Measurements from ENCODE around the gene PROS1. TPM values are rescaled to one million over a fixed set of nuclear protein-coding genes. Genes with fewer than 3 reads are reported as not detected.

The PROS1 gene
- total RNA-seq, 1 donor from 2014 or later, result 44.2 TPM

DNA sequence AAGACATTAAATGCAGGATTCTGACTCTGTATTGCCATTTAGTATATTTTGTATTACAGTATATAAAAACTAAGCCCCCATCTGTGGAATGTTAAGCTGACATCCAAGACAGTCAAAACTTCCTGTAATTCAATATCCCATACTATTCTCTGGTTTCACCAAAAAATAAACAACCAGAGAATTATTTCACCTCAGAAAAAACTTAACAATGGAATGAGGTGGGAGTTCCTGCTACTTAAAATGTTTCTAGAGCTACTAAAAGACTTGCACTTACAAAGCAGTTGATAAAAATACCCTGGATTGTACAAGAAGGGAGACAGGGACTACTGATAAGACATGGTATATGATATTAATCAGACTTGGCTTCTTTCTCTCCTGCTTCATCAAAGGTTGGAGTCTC, 14.6 kb upstream of the PROS1 start:
- TF ChIP-seq CTCF (IDR thresholded peaks at IDR 0.05), result no peak
- no peaks in the 10 kb centered on the region for H3K27me3 ChIP-seq
- H3K9me3 ChIP-seq, result no peaks in the 10 kb centered on the region
- H3K4me1 ChIP-seq, result no peaks in the 10 kb centered on the region
- H3K27ac ChIP-seq, result no peak overlapping the region
- H3K4me3 ChIP-seq, result no peak overlapping the region
- no peaks in the 10 kb centered on the region for H3K36me3 ChIP-seq
- intact Hi-C loops (cut with DNase I), result no loop called here
- no peak for DNase-seq (ENCODE audit: low spot score in 2 of 2)

DNA sequence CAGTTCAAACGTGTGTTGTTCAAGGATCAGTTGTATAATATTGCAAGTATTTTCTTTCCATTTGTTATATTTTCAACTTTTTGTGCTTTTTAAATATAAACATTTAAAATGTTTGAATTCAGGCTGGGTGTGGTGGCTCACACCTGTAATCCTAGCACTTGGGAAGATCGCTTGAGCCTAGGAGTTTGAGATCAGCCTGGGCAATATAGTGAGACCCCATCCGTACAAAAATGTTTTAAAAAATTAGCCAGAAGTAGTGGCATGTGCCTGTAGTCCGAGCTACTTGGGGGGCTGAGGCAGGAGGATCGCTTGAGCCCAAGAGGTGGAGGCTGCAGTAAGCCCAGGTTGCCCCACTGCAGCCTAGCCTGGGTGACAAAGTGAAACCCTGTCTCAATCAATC, 10.9 kb upstream of the PROS1 start:
- Histone ChIP-seq H3K4me3 (no peak overlapping the region), H3K27me3 (no peaks in the 10 kb centered on the region), H3K9me3 (no peaks in the 10 kb centered on the region), H3K27ac (no peak overlapping the region), H3K36me3 (no peaks in the 10 kb centered on the region), H3K4me1 (peaks cover 0 to 5% of the 10 kb centered on the region in 2 donors)
- intact Hi-C loops (cut with DNase I), result no loop called here
- no peak for DNase-seq (ENCODE audit: low spot score in 2 of 2)
- TF ChIP-seq CTCF (IDR thresholded peaks at IDR 0.05), result no peak

DNA sequence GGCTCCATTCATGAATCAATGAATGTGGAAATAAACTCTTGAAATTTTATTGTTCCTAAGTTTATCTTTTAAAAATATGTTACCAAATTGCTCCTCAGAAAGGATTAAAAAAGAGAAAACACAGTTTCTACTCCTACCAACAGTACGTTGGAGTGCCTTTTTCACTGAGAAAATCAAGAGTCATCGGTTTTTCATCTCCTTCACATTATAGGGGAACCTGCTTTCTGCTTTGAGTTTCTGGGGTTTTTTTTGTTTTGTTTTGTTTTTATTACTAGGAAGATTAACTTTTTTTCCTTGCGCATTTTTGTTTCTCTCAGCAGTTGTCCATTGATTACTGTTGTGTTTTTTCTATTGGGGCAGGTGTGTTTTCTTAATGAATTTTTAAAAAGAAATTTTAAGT, 9.7 kb upstream of the PROS1 start:
- no peak for DNase-seq (ENCODE audit: low spot score in 2 of 2)
- intact Hi-C loops (cut with DNase I), result no loop called here
- Histone ChIP-seq H3K4me1 (peaks cover 0 to 9% of the 10 kb centered on the region in 2 donors), H3K27me3 (no peaks in the 10 kb centered on the region), H3K4me3 (no peak overlapping the region), H3K27ac (no peak overlapping the region), H3K36me3 (no peaks in the 10 kb centered on the region), H3K9me3 (no peaks in the 10 kb centered on the region)
- TF ChIP-seq CTCF (IDR thresholded peaks at IDR 0.05), result no peak

DNA sequence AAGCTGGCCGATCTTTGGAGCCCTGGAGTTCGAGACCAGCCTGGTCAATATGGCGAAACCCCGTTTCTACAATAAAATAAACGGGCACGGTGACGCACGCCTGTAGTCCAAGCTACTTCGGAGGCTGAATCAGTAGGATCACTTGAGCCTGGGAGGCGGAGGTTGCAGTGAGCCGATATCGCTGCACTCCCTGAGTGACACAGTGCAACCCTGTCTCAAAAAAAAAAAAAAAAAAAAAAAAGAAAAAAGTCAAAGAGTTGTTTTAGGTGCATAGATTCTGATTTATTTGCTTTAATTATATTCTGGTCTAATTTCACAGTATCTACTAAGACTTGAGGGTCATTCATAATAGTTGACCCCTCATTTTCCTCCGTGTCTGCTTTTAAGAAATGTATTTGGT, 8.0 kb upstream of the PROS1 start:
- no peak for TF ChIP-seq CTCF (IDR thresholded peaks at IDR 0.05)
- no peak overlapping the region for H3K27ac ChIP-seq
- H3K27me3 ChIP-seq, result no peaks in the 10 kb centered on the region
- DNase-seq (ENCODE audit: low spot score in 2 of 2), result no peak
- peaks cover 0 to 9% of the 10 kb centered on the region in 2 donors for H3K4me1 ChIP-seq
- intact Hi-C loops (cut with DNase I), result no loop called here
- no peaks in the 10 kb centered on the region for H3K36me3 ChIP-seq
- no peaks in the 10 kb centered on the region for H3K9me3 ChIP-seq
- H3K4me3 ChIP-seq, result no peak overlapping the region

DNA sequence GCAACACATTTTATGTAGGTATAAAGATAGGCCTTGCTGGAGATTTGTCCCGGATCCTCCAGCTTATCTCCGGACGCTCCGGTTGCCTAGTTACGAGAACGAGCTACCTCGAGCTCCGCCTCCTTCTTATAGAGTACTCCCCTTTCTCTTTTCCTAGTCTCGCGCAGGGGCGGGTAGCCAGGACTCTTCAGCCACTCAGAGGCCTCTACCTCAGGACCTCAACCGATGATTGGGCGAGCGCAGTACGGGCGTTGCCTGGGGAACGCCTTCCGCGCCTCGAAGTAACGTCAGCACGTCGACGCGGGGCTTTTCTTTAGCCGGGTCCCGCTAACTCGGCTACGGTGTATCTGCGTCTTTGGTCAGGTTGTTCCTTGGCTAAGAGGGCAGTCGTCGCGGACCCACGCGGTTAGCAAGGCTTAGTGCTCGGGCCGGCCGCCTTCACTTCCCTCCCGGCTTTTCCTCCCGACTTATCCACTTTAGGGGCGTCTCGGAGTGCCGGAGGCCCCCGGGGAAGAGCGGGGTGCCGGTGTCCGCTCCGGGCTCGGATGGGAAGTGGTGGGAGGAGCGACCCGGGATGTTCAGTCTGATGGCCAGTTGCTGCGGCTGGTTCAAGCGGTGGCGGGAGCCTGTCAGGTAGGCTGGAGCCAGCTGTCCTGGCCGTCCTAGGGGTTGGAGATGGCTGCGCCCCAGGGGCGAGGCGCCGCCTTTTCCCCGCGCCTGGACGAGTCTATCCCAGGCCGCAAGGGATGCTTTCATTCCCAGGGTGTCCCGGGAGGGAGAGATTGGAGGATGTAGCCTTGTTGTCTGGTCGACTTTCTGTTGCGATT, 6.4 kb upstream of the PROS1 start, which contains the start of gene ARL13B:
Gene ARL13B, plus strand, starts transcription at position 306 of the 827 bp plus-strand sequence. Its CDS starts 269 bp downstream, at position 575.
- Histone ChIP-seq H3K4me3 (peak within 1 kb of the TSS; percentile 65 to 92), H3K4me1 (peaks cover 0 to 9% of the 10 kb centered on the region in 2 donors), H3K27ac (peak within 1 kb of the TSS; percentile 91 to 93), H3K9me3 (no peaks in the 10 kb centered on the region), H3K36me3 (no peaks in the 10 kb centered on the region), H3K27me3 (no peaks in the 10 kb centered on the region)
- intact Hi-C loops (cut with DNase I), result loop anchor here (1.0 kb wide), 1 partner anchor 82 kb away; the partner anchor contains the start of gene DHFR2
- no peak for TF ChIP-seq CTCF (IDR thresholded peaks at IDR 0.05)
- DNase-seq (ENCODE audit: low spot score in 2 of 2), result peak; percentile 96 to 99
